GM19023 (cell line): ENCODE data around the gene ZBTB20.

Source experiments
- ATAC-seq: cut with Tn5 transposase; IDR thresholded peaks from one replicate; pipeline ENCODE4 v1.9.1; 2021; ENCODE audit warnings: mild to moderate bottlenecking, moderate library complexity; ENCODE audit not compliant: unreplicated experiment

Gene ZBTB20

GRCh38 chr3:114327665-114328064 is 819.4 kb downstream of the ZBTB20 start:
- no peak for ATAC-seq

GRCh38 chr3:114323546-114324254 is 823.4 kb downstream of the ZBTB20 start:
- peak; percentile 41 for ATAC-seq

GRCh38 chr3:114320246-114320645 is 826.8 kb downstream of the ZBTB20 start:
- ATAC-seq = no peak

GRCh38 chr3:114319453-114319852 is 827.6 kb downstream of the ZBTB20 start:
- no peak for ATAC-seq

DNA sequence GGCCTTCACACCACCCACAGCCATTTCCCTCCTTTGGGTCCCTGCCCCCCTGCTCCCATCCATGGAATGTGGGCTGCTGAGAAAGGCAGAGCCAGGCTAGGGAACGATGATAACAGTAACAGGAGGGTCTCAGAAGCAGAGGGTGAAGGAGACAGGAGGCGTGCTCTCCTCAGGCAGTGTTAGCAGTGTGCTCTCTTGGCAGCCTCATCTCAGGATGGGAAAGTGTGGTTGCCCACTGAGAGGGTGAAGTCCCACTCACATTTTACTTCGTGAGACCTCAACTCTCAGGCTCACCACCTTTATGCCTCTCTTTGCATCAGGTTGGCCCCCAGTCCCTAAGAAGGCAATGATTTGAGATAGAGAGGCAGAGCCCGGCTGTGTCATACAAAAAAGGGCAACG is 828.8 kb downstream of the ZBTB20 start:
- ATAC-seq = no peak

GRCh38 chr3:114314282-114314681 is 832.8 kb downstream of the ZBTB20 start:
- no peak for ATAC-seq

DNA sequence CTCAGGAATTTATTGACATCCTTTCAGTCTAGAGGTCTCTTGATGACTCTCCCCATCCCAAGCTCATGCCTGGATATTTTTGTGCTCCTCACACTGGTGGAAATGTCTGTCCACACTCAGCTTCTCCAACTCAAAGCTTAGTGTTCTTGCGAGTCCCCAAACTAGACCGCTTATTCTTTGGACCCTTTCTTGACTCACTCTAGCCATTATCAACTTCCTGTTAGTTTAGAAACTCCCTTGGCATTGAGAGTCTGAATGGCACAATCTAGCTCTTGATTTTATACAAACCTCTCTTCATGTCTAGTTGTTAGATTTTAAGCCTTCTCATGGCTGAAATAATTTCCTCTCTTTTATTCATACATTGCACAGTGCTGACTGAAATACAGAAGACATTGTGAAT is 833.7 kb downstream of the ZBTB20 start:
- no peak for ATAC-seq

DNA sequence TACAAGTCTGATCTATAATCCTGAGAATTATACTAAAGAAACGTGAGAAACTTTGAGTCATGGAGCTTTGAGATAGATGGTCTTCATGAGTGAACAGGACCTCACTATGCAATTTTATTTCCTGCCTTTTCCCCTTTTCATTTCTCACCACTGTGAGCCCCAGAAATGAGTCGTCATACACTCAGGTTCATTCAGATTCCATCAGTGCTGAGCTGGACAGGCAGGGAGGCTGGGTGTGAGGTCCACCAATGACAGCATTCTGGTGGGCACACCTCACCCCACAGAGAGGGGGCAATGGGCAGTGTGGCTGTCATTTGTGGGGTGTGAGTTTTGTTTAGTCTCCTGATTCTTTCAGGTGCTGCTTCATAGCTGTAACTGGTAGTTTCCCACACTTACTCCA is 836.4 kb downstream of the ZBTB20 start:
- ATAC-seq = no peak

- peak; percentile 85 for ATAC-seq
These were observed 838.3 kb downstream of the ZBTB20 start for GRCh38 chr3:114308830-114309229.

DNA sequence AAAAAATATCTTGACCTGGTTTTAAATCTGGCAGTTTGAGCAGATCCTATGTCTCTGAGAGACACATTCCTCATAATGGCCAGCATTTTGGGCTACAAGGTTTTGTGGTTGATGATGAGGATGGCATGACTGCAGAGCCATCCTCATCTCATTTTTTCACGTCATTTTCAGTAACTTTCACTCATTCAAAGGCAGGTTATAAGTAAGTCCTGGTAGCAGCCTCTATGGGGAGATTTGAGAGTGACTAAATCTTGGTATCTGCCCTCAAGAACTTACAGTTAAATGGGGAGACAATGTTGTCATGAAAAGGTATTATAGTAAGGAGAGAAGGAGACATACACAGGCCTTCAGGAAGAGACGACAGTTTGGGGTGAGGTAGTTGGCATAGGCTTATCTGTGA is 838.7 kb downstream of the ZBTB20 start:
- ATAC-seq = peak; percentile 14

GRCh38 chr3:114307832-114308231 is 839.3 kb downstream of the ZBTB20 start:
- no peak for ATAC-seq

DNA sequence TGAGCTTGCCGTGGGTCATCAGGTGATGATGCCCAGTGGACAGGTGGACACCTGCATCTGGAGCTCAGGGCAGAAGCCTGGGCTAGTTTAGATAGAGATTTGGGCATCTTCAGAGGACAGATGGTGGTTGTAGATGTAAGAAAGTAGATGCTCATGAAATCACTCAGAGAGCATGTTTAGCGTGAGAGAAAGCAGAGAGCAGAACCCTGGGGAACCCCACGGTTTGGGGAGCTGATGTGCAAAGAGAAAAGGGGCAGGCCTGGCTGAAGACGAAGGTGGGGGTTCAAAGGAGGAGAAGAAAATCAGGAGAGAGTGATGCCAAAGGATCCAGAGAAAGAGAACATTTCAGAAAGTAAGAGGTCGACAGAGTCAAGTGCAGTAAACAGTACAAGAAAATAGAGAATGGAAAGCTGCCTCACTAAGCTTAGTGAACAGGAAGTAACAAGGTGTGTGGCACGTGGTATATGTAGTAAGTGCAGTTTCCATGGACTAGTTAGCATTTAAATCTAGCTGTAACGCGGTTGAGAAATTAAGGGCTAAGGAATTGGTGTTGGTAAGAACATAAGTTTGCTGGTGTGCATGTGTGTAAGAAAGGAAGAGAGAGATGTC is 839.8 kb downstream of the ZBTB20 start:
- peak; percentile 54 for ATAC-seq

- no peak for ATAC-seq
These were observed 847.0 kb downstream of the ZBTB20 start for GRCh38 chr3:114299941-114300624.

- ATAC-seq = no peak
These were observed 847.7 kb downstream of the ZBTB20 start for GRCh38 chr3:114299421-114299820.

DNA sequence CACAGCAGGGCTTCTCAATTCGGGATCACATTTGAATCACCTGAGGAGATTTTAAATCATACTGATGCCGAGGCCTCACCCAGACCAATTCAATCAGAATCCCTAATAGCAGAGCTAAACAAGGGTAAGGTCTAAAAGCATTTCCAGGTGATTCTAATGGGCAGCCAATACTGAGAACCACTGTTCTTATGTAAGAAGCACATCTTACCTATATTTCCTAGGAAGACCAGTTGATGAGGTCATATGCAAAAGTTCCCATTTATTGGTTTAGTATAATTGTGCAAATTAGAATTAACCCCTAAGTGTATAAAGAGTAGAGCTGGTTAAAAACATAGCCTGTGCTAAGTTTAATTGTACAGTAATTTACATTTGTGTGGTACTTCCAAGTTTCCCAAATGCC is 851.1 kb downstream of the ZBTB20 start:
- no peak for ATAC-seq

- no peak for ATAC-seq
These were observed 852.1 kb downstream of the ZBTB20 start for GRCh38 chr3:114294940-114295480.

DNA sequence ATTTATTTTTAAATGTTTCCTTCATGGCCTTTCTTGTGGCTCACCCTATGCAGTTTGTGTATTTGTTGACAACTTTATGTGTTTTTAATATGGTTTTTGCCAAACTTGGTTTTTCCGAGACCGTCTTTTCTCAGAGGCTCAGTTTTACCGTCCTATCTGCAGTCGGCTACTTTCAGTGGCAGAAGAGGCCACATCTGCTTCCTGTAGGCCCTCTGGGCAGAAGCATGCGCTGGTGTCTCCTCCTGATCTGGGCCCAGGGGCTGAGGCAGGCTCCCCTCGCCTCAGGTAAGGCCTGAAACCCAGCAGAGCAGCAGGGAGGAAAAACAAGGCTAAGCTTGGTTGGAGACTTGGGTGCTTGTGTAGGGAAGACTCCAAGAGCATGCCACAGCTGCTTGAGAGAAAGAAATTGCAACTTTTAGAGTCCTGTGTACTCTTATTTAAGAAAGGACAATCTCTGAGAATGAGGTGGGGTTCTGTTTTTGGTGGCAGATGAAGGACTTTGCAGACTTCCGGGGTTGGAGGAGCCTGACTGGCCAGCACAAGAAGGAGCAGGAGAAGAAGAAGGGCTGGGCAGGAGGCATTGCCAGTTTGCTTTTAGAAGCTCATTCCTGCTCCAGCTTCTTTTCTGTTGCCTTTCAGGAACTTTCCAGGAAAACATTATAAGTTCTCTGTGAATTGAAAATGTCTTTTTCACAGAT is 853.1 kb downstream of the ZBTB20 start, which contains the start of gene TIGIT:
TIGIT (plus strand) TSS at position 191 of the 698 bp plus-strand sequence; CDS start at position 225, 34 bp downstream.
- ATAC-seq = no peak

- peak; percentile 95 for ATAC-seq
These were observed 855.9 kb downstream of the ZBTB20 start for GRCh38 chr3:114290911-114291901.

DNA sequence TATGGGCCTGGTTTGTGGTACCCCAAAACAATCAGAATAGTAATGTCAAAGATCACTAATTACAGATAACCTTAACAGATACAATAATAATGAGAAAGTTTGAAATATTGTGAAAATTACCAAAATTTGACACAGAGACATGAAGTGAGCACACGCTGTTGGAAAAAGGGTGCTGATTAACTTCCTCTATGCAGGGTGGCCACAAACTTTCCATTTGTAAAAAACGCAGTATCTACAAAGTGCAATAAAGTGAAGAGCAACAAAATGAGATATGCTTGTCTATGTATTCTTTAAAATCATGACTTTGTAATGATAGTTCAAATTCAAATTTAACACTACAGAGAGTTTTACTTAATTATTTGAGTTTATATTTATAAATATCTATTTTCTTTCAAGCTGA is 860.8 kb downstream of the ZBTB20 start:
- no peak for ATAC-seq

GRCh38 chr3:114285648-114286230 is 861.3 kb downstream of the ZBTB20 start:
- ATAC-seq = no peak
